CD4-positive, alpha-beta T cell (primary cell): ENCODE data around the gene KRTAP5-1. TPM values are rescaled to one million over a fixed set of nuclear protein-coding genes. Genes with fewer than 3 reads are reported as not detected.

Experiments
- ATAC-seq: fragments of 200-7000 bp; cut with Tn5 transposase; one replicate; pipeline ENCODE4 v1.10.0; 2022; ENCODE audit warnings: mild to moderate bottlenecking; ENCODE audit not compliant: poor library complexity
- CTCF ChIA-PET: fragments of 350-600 bp; sonication (Branson Sonifier 250); formaldehyde crosslinking; loops from one replicate; lab custom pipeline; 2021; ENCODE audit warnings: antibody characterized with exemption, inconsistent platforms; lab: Charles Lee
- POLR2A ChIA-PET: fragments of 350-600 bp; sonication (Branson Sonifier 250); formaldehyde crosslinking; loops from one replicate; lab custom pipeline; 2021; ENCODE audit warnings: antibody characterized with exemption, inconsistent platforms; lab: Charles Lee
- DNase-seq, 14 experiments: peaks; one replicate each; pipeline ENCODE4 v3.0.0-alpha.2; 2013 to 2020; ENCODE audit warnings: mixed read lengths in 2 of 14
- H3K27ac ChIP-seq, 2 donors: one replicate each; pipeline versions ENCODE4 v1.5.1 to v1.7.0; 2013; ENCODE audit warnings: low read length in 2 of 2, low read depth in 1 of 2, mild to moderate bottlenecking in 1 of 2
- H3K27me3 ChIP-seq, 2 experiments: 1 replicate in 1 of 2; 2 replicates in 1 of 2; pipeline versions ENCODE4 v1.6.1 to v1.7.0; 2013; ENCODE audit warnings: low read length in 2 of 2, control low read depth in 1 of 2, mild to moderate bottlenecking in 1 of 2, moderate library complexity in 1 of 2; ENCODE audit not compliant: insufficient read depth in 2 of 2, control insufficient read depth in 1 of 2
- H3K36me3 ChIP-seq: one replicate; pipeline ENCODE4 v1.6.1; 2013; ENCODE audit warnings: low read length, control low read depth; ENCODE audit not compliant: insufficient read depth
- H3K4me1 ChIP-seq: one replicate; pipeline ENCODE4 v1.6.1; 2013; ENCODE audit warnings: low read length, control low read depth; ENCODE audit not compliant: insufficient read depth
- H3K4me3 ChIP-seq: one replicate; pipeline ENCODE4 v1.5.1; 2013; ENCODE audit warnings: mild to moderate bottlenecking, low read length, moderate library complexity
- H3K9me3 ChIP-seq, 2 experiments: 1 replicate in 1 of 2; 2 replicates in 1 of 2; pipeline versions ENCODE4 v1.6.1 to v1.7.0; 2013; ENCODE audit warnings: low read length in 2 of 2, mild to moderate bottlenecking in 2 of 2, control low read depth in 1 of 2, moderate library complexity in 1 of 2; ENCODE audit not compliant: control insufficient read depth in 1 of 2, insufficient read depth in 1 of 2
- H3K27ac Mint-ChIP-seq: one replicate; pipeline ENCODE4 v1.8.0; 2020; ENCODE audit warnings: mixed read lengths
- H3K27me3 Mint-ChIP-seq: one replicate; pipeline ENCODE4 v1.8.0; 2021; ENCODE audit warnings: mixed read lengths
- H3K36me3 Mint-ChIP-seq: one replicate; pipeline ENCODE4 v1.8.0; 2021; ENCODE audit warnings: low read depth, mixed read lengths
- H3K4me1 Mint-ChIP-seq: one replicate; pipeline ENCODE4 v1.8.0; 2021; ENCODE audit warnings: low read depth, mixed read lengths
- H3K4me3 Mint-ChIP-seq: one replicate; pipeline ENCODE4 v1.8.0; 2020; ENCODE audit warnings: mild to moderate bottlenecking, mixed read lengths
- H3K9me3 Mint-ChIP-seq: one replicate; pipeline ENCODE4 v1.8.0; 2020; ENCODE audit warnings: mixed read lengths
- CTCF ChIP-seq: fragments of 200-600 bp; IDR thresholded peaks from one replicate; pipeline ENCODE4 v1.8.0; 2022; ENCODE audit warnings: antibody characterized with exemption, mild to moderate bottlenecking
- intact Hi-C, 2 experiments: fragments of 100-400 bp; cut with DNase I in 1 of 2; cut with micrococcal nuclease in 1 of 2; formaldehyde crosslinking; loops; one replicate each; pipeline versions ENCODE4 v1.15.1 to v1.9.0; 2023 to 2025; cut with DNase I, micrococcal nuclease
- total RNA-seq, 174 experiments: library from RNA in 2 of 174; stranded (reverse) in 2 of 174; gene quantifications; one replicate each; pipeline ENCODE4 v1.2.3 and lab custom pipeline; 2021 to 2026

The KRTAP5-1 gene
- total RNA-seq, 2 experiments from 2014 or later = not detected

GRCh38 chr11:1573077-1573902 is 11.8 kb downstream of the KRTAP5-1 start:
- ATAC-seq (peak; percentile 13), DNase-seq (peak in 6 of 14 experiments; percentile 11 to 78 (median 51))
- CTCF ChIA-PET = interaction anchor here (1.1 to 3.0 kb wide), 7 partner anchors 16 to 59 kb away, joined by 3 to 83 read pairs (median 9); no protein-coding TSS in a partner anchor
- intact Hi-C loops = loop anchor here (2.0 to 10.0 kb wide), 7 partner anchors 121 to 728 kb away; partner anchors contain the start of genes AP2A2 (in 1 of the 2), CTSD (in 1 of the 2), POLR2L (in 1 of the 2) and TOLLIP (in 1 of the 2)
- Histone ChIP-seq H3K4me1 (peaks cover 43% of the 10 kb centered on the region), H3K9me3 (peaks cover 2 to 3% of the 10 kb centered on the region in 2 experiments), H3K4me3 (peak overlapping the region; percentile 56), H3K36me3 (no peaks in the 10 kb centered on the region), H3K27me3 (no peaks in the 10 kb centered on the region), H3K27ac (peak overlapping the region; percentile 80 to 82)
- Mint-ChIP-seq H3K9me3 (no peaks in the 10 kb centered on the region), H3K36me3 (no peaks in the 10 kb centered on the region), H3K4me1 (peaks cover 24% of the 10 kb centered on the region), H3K27ac (peak overlapping the region; percentile 89), H3K27me3 (no peaks in the 10 kb centered on the region), H3K4me3 (peak overlapping the region; percentile 87)
- POLR2A ChIA-PET = interaction anchor here (0.9 to 3.2 kb wide), 6 partner anchors 11 to 278 kb away, joined by 3 to 34 read pairs (median 4); partner anchors contain the start of gene KRTAP5-1
- TF ChIP-seq CTCF = no peak

- ATAC-seq (peak; percentile 55), DNase-seq (peak; percentile 92 to 99 (median 94))
- CTCF ChIA-PET = interaction anchor here (2.6 to 3.0 kb wide), 3 partner anchors 17 to 58 kb away, joined by 9 to 83 read pairs (median 22); no protein-coding TSS in a partner anchor
- H3K4me3 ChIP-seq = peak within 1 kb of the TSS; percentile 56
- POLR2A ChIA-PET = interaction anchor here (0.6 to 3.2 kb wide), 4 partner anchors 17 to 370 kb away, joined by 4 to 22 read pairs (median 4); partner anchors contain the start of gene LSP1
- peaks cover 24% of the 10 kb centered on the region for H3K4me1 Mint-ChIP-seq
- intact Hi-C loops = loop anchor here (2.0 to 10.0 kb wide), 7 partner anchors 120 to 728 kb away; partner anchors contain the start of genes AP2A2 (in 1 of the 2), CTSD (in 1 of the 2), POLR2L (in 1 of the 2) and TOLLIP (in 1 of the 2)
- no peaks in the 10 kb centered on the region for H3K27me3 ChIP-seq
- peaks cover 45% of the 10 kb centered on the region for H3K4me1 ChIP-seq
- peak within 1 kb of the TSS; percentile 80 to 82 for H3K27ac ChIP-seq
- H3K36me3 ChIP-seq = no peaks in the 10 kb centered on the region
- no peaks in the 10 kb centered on the region for H3K9me3 Mint-ChIP-seq
- H3K36me3 Mint-ChIP-seq = no peaks in the 10 kb centered on the region
- TF ChIP-seq CTCF = no peak
- peak within 1 kb of the TSS; percentile 88 for H3K4me3 Mint-ChIP-seq
- H3K27me3 Mint-ChIP-seq = no peaks in the 10 kb centered on the region
- no peaks in the 10 kb centered on the region for H3K9me3 ChIP-seq
- H3K27ac Mint-ChIP-seq = peak within 1 kb of the TSS; percentile 89
Observed at GRCh38 chr11:1572197-1573076, 12.6 kb downstream of the KRTAP5-1 start, which contains the start of gene DUSP8. DUSP8 (minus strand) TSS chr11:1572271; CDS start chr11:1565826, 6,445 bp downstream.
